GM23338 (cell line): ENCODE data around the gene TPD52L2. TPM values are rescaled to one million over a fixed set of nuclear protein-coding genes. Genes with fewer than 3 reads are reported as not detected.

ENCODE experiments used
- ATAC-seq: fragments of 200-7000 bp; cut with Tn5 transposase; 3 replicates; pipeline ENCODE4 v1.9.1; 2020
- DNase-seq: peaks from one replicate; pipeline ENCODE4 v3.0.0-alpha.2; 2015; ENCODE audit warnings: low spot score
- H2AFZ ChIP-seq: fragments of 200-600 bp; sonication (generic); 2 replicates; pipeline ENCODE4 v1.8.0; 2016; ENCODE audit warnings: antibody characterized with exemption, mild to moderate bottlenecking, moderate library complexity
- H3F3A ChIP-seq: fragments of 200-600 bp; sonication (generic); replicated peaks from 2 replicates; pipeline ENCODE4 v1.8.0; 2017; ENCODE audit warnings: antibody characterized with exemption, mixed run types, low read depth
- H3K27ac ChIP-seq: fragments of 200-600 bp; sonication (generic); 2 replicates; pipeline ENCODE4 v1.6.1; 2016; ENCODE audit warnings: low read depth
- H3K27me3 ChIP-seq: fragments of 200-600 bp; sonication (generic); 2 replicates; pipeline ENCODE4 v1.8.0; 2016; ENCODE audit warnings: mild to moderate bottlenecking, mixed run types, moderate library complexity; ENCODE audit not compliant: insufficient read depth
- H3K36me3 ChIP-seq: fragments of 200-600 bp; sonication (generic); 2 replicates; pipeline ENCODE4 v1.8.0; 2016; ENCODE audit warnings: mild to moderate bottlenecking; ENCODE audit not compliant: insufficient read depth
- H3K4me1 ChIP-seq: fragments of 200-600 bp; sonication (generic); 2 replicates; pipeline ENCODE4 v1.8.0; 2016; ENCODE audit warnings: mild to moderate bottlenecking, moderate library complexity; ENCODE audit not compliant: insufficient read depth
- H3K4me2 ChIP-seq: fragments of 200-600 bp; sonication (generic); 2 replicates; pipeline ENCODE4 v1.7.1; 2017; ENCODE audit warnings: mixed run types
- H3K4me3 ChIP-seq: fragments of 200-600 bp; sonication (generic); 2 replicates; pipeline ENCODE4 v1.6.1; 2016; ENCODE audit warnings: mixed run types
- H3K79me2 ChIP-seq: fragments of 200-600 bp; sonication (generic); replicated peaks from 2 replicates; pipeline ENCODE4 v1.8.0; 2017; ENCODE audit warnings: mild to moderate bottlenecking; ENCODE audit not compliant: insufficient read depth
- H3K9me2 ChIP-seq: fragments of 200-600 bp; sonication (generic); 2 replicates; pipeline ENCODE4 v1.8.0; 2017; ENCODE audit not compliant: insufficient read depth
- H4K20me1 ChIP-seq: fragments of 200-600 bp; sonication (generic); replicated peaks from 2 replicates; pipeline ENCODE4 v1.8.0; 2017; ENCODE audit warnings: mild to moderate bottlenecking; ENCODE audit not compliant: insufficient read depth
- H3K27ac Mint-ChIP-seq: 2 replicates; pipeline ENCODE4 v1.8.0; 2020; ENCODE audit warnings: inconsistent platforms, mild to moderate bottlenecking, moderate library complexity, mixed read lengths
- H3K27me3 Mint-ChIP-seq: 3 replicates; pipeline ENCODE4 v1.8.0; 2022; ENCODE audit warnings: low read depth, mild to moderate bottlenecking, moderate library complexity, mixed read lengths, inconsistent platforms; ENCODE audit not compliant: insufficient read depth, poor library complexity
- H3K36me3 Mint-ChIP-seq: 3 replicates; pipeline ENCODE4 v1.8.0; 2021; ENCODE audit warnings: low read depth, mild to moderate bottlenecking, inconsistent platforms, moderate library complexity, mixed read lengths
- H3K4me1 Mint-ChIP-seq: 3 replicates; pipeline ENCODE4 v1.8.0; 2020; ENCODE audit warnings: mild to moderate bottlenecking, inconsistent platforms, mixed read lengths
- H3K4me3 Mint-ChIP-seq: 3 replicates; pipeline ENCODE4 v1.8.0; 2021; ENCODE audit warnings: moderate library complexity, mild to moderate bottlenecking, inconsistent platforms, mixed read lengths
- H3K9me3 Mint-ChIP-seq: 3 replicates; pipeline ENCODE4 v1.8.0; 2020; ENCODE audit warnings: moderate library complexity, mild to moderate bottlenecking, inconsistent platforms, mixed read lengths
- NANOG ChIP-seq: IDR thresholded peaks from 2 replicates; pipeline ENCODE4 v1.6.1; 2016; ENCODE audit warnings: antibody characterized with exemption, borderline replicate concordance
- POLR2AphosphoS5 ChIP-seq: IDR thresholded peaks from 2 replicates; pipeline ENCODE4 v1.6.1; 2016; ENCODE audit warnings: antibody characterized with exemption, low read depth
- REST ChIP-seq: IDR thresholded peaks from one replicate; pipeline ENCODE4 v1.6.1; 2018; ENCODE audit warnings: antibody characterized with exemption; ENCODE audit not compliant: unreplicated experiment
- ZNF331 ChIP-seq: fragments of 250-450 bp; sonication (Bioruptor Pico); IDR thresholded peaks from 2 replicates; pipeline ENCODE4 v1.5.0; 2020; ENCODE audit warnings: low read depth, mild to moderate bottlenecking, moderate library complexity
- polyA plus RNA-seq: library from polyadenylated mRNA; unstranded; fragments of >200 nt; fragmentation: Nextera tagmentation; extraction: Ambion mirVana; gene quantifications from 2 replicates; pipeline ENCODE4 v1.2.1, GENCODE V29; 2016
- total RNA-seq: library from RNA; depleted of rRNA; stranded (reverse); fragments of >200 nt; shearing (Covaris generic); gene quantifications from 2 replicates; pipeline ENCODE4 v1.2.3, GENCODE V29; 2014
- TF ChIP-seq, protein P1 (sequence below), 2 experiments: fragments of 200-600 bp in 1 of 2; sonication (generic) in 1 of 2; conservative IDR thresholded peaks; 2 replicates each; pipeline versions ENCODE4 v1.5.1 to v1.6.1; 2016 to 2017; ENCODE audit warnings: antibody characterized with exemption in 2 of 2, low read depth in 2 of 2, mild to moderate bottlenecking in 2 of 2, moderate library complexity in 1 of 2
- TF ChIP-seq, protein P2 (sequence below): fragments of 250-450 bp; sonication (Bioruptor Pico); IDR thresholded peaks from 2 replicates; pipeline ENCODE4 v1.5.0; 2020; ENCODE audit warnings: mild to moderate bottlenecking, moderate library complexity
- TF ChIP-seq, protein P3 (sequence below): IDR thresholded peaks from 2 replicates; pipeline ENCODE4 v1.6.1; 2016; ENCODE audit warnings: antibody characterized with exemption

TPD52L2 gene
- total and polyA plus RNA-seq, 2 experiments from 2014 or later, result 40.2 to 103 TPM

- no peak overlapping the region for H3K4me3 Mint-ChIP-seq
- Histone ChIP-seq H3K9me2 (no peaks in the 10 kb centered on the region), H3K79me2 (peaks cover 34% of the 10 kb centered on the region), H3K27me3 (no peaks in the 10 kb centered on the region), H3K27ac (no peak overlapping the region), H4K20me1 (no peaks in the 10 kb centered on the region; the same call in 1 of the 2 replicates), H2AFZ (no peak overlapping the region), H3K4me1 (no peaks in the 10 kb centered on the region), H3F3A (no peaks in the 10 kb centered on the region), H3K4me3 (no peak overlapping the region), H3K36me3 (no peaks in the 10 kb centered on the region), H3K4me2 (no peak overlapping the region)
- no peak overlapping the region for H3K27ac Mint-ChIP-seq
- ATAC-seq, result no peak
- no peak for TF ChIP-seq REST
- peaks cover 3% of the 10 kb centered on the region; the same call in 2 of the 3 replicates for H3K9me3 Mint-ChIP-seq
- H3K27me3 Mint-ChIP-seq, result peaks cover 8% of the 10 kb centered on the region
- peaks cover 26% of the 10 kb centered on the region for H3K36me3 Mint-ChIP-seq
- H3K4me1 Mint-ChIP-seq, result no peaks in the 10 kb centered on the region
- no peak for DNase-seq
Measured at GRCh38 chr20:63919130-63919529, 54.1 kb downstream of the TPD52L2 start.

GRCh38 chr20:63920226-63920625, 55.2 kb downstream of the TPD52L2 start:
- Mint-ChIP-seq H3K4me3 (no peak overlapping the region), H3K27me3 (peaks cover 5% of the 10 kb centered on the region), H3K4me1 (no peaks in the 10 kb centered on the region), H3K9me3 (peaks cover 3% of the 10 kb centered on the region; the same call in 2 of the 3 replicates), H3K36me3 (peaks cover 20% of the 10 kb centered on the region), H3K27ac (no peak overlapping the region)
- no peak overlapping the region for H2AFZ ChIP-seq
- H3K79me2 ChIP-seq, result peaks cover 29% of the 10 kb centered on the region
- H3K9me2 ChIP-seq, result no peaks in the 10 kb centered on the region
- H3K27me3 ChIP-seq, result no peaks in the 10 kb centered on the region
- H4K20me1 ChIP-seq, result no peaks in the 10 kb centered on the region; the same call in 1 of the 2 replicates
- no peaks in the 10 kb centered on the region for H3K4me1 ChIP-seq
- ATAC-seq, result no peak
- no peak for DNase-seq
- H3K27ac ChIP-seq, result no peak overlapping the region
- no peak overlapping the region for H3K4me2 ChIP-seq
- no peak overlapping the region for H3K4me3 ChIP-seq
- H3K36me3 ChIP-seq, result no peaks in the 10 kb centered on the region
- no peaks in the 10 kb centered on the region for H3F3A ChIP-seq
- no peak for TF ChIP-seq ZNF331 (CRISPR knock-in tag)
- TF ChIP-seq, protein P1, sequence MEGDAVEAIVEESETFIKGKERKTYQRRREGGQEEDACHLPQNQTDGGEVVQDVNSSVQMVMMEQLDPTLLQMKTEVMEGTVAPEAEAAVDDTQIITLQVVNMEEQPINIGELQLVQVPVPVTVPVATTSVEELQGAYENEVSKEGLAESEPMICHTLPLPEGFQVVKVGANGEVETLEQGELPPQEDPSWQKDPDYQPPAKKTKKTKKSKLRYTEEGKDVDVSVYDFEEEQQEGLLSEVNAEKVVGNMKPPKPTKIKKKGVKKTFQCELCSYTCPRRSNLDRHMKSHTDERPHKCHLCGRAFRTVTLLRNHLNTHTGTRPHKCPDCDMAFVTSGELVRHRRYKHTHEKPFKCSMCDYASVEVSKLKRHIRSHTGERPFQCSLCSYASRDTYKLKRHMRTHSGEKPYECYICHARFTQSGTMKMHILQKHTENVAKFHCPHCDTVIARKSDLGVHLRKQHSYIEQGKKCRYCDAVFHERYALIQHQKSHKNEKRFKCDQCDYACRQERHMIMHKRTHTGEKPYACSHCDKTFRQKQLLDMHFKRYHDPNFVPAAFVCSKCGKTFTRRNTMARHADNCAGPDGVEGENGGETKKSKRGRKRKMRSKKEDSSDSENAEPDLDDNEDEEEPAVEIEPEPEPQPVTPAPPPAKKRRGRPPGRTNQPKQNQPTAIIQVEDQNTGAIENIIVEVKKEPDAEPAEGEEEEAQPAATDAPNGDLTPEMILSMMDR (conservative IDR thresholded peaks at IDR 0.05; ENCODE audit: low read depth in 2 of 2), result no peak
- no peak for TF ChIP-seq POLR2AphosphoS5
- TF ChIP-seq, protein P2, sequence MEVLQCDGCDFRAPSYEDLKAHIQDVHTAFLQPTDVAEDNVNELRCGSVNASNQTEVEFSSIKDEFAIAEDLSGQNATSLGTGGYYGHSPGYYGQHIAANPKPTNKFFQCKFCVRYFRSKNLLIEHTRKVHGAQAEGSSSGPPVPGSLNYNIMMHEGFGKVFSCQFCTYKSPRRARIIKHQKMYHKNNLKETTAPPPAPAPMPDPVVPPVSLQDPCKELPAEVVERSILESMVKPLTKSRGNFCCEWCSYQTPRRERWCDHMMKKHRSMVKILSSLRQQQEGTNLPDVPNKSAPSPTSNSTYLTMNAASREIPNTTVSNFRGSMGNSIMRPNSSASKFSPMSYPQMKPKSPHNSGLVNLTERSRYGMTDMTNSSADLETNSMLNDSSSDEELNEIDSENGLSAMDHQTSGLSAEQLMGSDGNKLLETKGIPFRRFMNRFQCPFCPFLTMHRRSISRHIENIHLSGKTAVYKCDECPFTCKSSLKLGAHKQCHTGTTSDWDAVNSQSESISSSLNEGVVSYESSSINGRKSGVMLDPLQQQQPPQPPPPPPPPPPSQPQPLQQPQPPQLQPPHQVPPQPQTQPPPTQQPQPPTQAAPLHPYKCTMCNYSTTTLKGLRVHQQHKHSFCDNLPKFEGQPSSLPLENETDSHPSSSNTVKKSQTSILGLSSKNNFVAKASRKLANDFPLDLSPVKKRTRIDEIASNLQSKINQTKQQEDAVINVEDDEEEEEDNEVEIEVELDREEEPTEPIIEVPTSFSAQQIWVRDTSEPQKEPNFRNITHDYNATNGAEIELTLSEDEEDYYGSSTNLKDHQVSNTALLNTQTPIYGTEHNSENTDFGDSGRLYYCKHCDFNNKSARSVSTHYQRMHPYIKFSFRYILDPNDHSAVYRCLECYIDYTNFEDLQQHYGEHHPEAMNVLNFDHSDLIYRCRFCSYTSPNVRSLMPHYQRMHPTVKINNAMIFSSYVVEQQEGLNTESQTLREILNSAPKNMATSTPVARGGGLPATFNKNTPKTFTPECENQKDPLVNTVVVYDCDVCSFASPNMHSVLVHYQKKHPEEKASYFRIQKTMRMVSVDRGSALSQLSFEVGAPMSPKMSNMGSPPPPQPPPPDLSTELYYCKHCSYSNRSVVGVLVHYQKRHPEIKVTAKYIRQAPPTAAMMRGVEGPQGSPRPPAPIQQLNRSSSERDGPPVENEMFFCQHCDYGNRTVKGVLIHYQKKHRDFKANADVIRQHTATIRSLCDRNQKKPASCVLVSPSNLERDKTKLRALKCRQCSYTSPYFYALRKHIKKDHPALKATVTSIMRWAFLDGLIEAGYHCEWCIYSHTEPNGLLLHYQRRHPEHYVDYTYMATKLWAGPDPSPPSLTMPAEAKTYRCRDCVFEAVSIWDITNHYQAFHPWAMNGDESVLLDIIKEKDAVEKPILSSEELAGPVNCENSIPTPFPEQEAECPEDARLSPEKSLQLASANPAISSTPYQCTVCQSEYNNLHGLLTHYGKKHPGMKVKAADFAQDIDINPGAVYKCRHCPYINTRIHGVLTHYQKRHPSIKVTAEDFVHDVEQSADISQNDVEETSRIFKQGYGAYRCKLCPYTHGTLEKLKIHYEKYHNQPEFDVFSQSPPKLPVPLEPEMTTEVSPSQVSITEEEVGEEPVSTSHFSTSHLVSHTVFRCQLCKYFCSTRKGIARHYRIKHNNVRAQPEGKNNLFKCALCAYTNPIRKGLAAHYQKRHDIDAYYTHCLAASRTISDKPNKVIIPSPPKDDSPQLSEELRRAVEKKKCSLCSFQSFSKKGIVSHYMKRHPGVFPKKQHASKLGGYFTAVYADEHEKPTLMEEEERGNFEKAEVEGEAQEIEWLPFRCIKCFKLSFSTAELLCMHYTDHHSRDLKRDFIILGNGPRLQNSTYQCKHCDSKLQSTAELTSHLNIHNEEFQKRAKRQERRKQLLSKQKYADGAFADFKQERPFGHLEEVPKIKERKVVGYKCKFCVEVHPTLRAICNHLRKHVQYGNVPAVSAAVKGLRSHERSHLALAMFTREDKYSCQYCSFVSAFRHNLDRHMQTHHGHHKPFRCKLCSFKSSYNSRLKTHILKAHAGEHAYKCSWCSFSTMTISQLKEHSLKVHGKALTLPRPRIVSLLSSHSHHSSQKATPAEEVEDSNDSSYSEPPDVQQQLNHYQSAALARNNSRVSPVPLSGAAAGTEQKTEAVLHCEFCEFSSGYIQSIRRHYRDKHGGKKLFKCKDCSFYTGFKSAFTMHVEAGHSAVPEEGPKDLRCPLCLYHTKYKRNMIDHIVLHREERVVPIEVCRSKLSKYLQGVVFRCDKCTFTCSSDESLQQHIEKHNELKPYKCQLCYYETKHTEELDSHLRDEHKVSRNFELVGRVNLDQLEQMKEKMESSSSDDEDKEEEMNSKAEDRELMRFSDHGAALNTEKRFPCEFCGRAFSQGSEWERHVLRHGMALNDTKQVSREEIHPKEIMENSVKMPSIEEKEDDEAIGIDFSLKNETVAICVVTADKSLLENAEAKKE (CRISPR knock-in tag), result no peak
- TF ChIP-seq, protein P3, sequence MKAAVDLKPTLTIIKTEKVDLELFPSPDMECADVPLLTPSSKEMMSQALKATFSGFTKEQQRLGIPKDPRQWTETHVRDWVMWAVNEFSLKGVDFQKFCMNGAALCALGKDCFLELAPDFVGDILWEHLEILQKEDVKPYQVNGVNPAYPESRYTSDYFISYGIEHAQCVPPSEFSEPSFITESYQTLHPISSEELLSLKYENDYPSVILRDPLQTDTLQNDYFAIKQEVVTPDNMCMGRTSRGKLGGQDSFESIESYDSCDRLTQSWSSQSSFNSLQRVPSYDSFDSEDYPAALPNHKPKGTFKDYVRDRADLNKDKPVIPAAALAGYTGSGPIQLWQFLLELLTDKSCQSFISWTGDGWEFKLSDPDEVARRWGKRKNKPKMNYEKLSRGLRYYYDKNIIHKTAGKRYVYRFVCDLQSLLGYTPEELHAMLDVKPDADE, result no peak
- no peak for TF ChIP-seq NANOG
